Left lobe of liver (tissue), 2 donors: ENCODE measurements around the gene NRN1L. TPM values are rescaled to one million over a fixed set of nuclear protein-coding genes. Genes with fewer than 3 reads are reported as not detected.
"Not testable (repeated sequence)": the region's sequence is repeated elsewhere in the genome, so short reads cannot be mapped to it uniquely, and the experiment has no call there.

ENCODE experiments used
- ATAC-seq: fragments of 200-7000 bp; cut with Tn5 transposase; one replicate; pipeline ENCODE4 v1.9.1; 2020; ENCODE audit warnings: mild to moderate bottlenecking, moderate library complexity
- DNase-seq: peaks from one replicate; pipeline ENCODE4 v3.0.0-alpha.2; 2020; ENCODE audit warnings: low spot score
- total RNA-seq: library from RNA; stranded (reverse); gene quantifications from one replicate; pipeline ENCODE4 v1.2.1, GENCODE V29; 2021
- donor health status: DM: no; HTN: no; CAD: no; lungs with moderate emphysema.
- donor health status: DM: no; HTN: yes; CAD: no.

NRN1L gene
- total RNA-seq, 1 donor from 2014 or later = 0.88 TPM

DNA sequence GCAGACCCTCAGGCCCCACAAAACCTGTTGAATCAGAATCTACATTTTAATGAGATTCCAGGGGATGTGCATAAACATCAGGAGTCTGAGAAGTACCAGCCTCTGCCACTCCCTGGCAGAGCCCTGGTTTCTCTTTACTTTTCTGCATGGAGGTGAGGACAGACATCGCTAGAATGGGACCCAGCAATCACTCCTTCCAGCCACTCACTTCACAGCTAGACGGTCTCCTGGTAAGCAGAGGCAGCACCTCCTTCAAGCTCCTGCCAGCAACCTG, 30.7 kb downstream of the NRN1L start:
- ATAC-seq = peak; percentile 7
- not testable (repeated sequence) for DNase-seq

GRCh38 chr16:67915831-67916723, 31.4 kb downstream of the NRN1L start:
- DNase-seq (peak; percentile 89), ATAC-seq (peak; percentile 84)

GRCh38 chr16:67917140-67917851, 32.6 kb downstream of the NRN1L start:
- peak; percentile 7 for ATAC-seq
- DNase-seq = peak; percentile 51

GRCh38 chr16:67917852-67918236, 33.2 kb downstream of the NRN1L start:
- DNase-seq (no peak), ATAC-seq (no peak)

- ATAC-seq = no peak
Observed at GRCh38 chr16:67919622-67920221, 35.0 kb downstream of the NRN1L start.

DNA sequence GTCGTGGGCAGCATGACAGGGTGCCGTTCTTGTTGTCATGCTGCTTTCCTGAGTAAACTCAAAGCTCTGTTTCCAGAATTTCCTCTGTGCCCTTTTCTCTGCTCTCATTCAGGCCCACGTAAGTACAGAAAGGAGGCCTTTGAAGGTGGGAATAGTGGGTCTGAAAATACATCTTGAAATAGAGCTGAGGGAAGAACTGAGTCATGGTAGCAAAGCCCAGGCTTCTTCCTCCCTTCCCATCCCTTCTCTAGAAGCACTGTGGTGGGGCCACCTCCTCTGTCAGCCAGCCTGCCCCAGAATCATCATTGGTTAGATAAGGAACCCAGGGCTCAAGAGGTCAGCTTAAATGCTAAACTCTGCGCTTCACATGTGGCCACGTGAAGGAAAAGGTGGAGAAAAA, 37.5 kb downstream of the NRN1L start:
- ATAC-seq (no peak), DNase-seq (no peak)

More at GRCh38 chr16:67919622-67920221, 35.0 kb downstream of the NRN1L start:
- DNase-seq = no peak

DNA sequence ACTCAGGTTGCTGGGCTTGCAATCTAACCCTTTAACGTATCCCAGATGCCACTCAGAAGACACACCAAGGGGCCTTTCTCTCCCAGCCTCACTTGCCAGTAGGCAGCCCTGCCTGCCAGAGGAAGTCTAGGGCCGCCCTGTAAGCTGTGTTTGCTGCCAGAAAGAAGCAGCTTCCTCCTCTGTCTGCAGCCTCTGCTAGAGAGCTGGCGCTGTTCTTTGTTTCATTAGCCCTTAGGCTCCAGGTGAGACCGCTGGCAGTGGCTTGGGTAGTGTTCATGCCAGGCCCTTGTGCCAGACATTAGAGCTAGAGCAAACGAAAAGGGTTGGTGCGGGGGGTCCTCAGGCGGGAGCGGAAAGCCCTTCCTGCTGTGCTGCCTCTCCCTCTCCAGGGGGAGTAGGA, 38.1 kb downstream of the NRN1L start:
- no peak for ATAC-seq
- no peak for DNase-seq

DNA sequence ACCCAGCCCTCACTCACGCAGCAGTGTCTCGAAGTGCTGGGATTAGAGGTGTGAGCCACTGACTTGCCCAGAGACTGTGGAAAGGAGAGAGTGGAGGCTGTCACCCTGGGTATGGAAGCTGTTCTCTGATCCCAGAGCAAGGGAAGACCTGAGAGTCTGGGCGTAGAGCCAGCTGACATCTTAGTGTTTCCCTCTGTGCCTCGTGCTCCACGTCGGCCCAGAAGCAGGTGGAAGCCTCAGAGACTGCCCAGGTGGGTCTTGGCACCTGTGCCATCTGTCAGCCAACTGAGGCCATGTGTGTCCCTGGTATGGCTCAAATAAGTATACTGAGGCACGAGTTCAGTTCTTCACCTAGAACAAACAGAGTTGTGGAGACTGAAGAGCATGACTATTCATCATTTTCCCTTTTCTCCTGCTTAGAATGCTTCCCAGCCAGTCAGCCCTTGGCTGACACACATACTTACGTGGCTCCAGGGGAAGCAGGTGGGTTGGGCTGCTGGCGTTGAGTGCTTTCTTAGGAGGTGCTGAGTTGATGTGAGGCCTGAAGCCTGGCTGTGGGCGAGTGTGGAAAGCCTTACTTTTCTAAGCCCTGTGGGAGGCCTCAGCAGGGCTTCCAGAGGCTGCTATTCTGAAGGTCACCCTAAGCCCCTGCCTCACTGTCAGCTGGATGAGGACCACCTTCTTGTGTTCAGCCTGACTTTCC, 38.9 kb downstream of the NRN1L start:
- DNase-seq = peak; percentile 47
- ATAC-seq = peak; percentile 19

GRCh38 chr16:67924140-67924906, 39.6 kb downstream of the NRN1L start:
- ATAC-seq (peak; percentile 42), DNase-seq (peak; percentile 50)

- DNase-seq = peak; percentile 46
- no peak for ATAC-seq
Observed at GRCh38 chr16:67926181-67926750, 41.6 kb downstream of the NRN1L start.

GRCh38 chr16:67927131-67927941, 42.7 kb downstream of the NRN1L start:
- ATAC-seq = no peak
- no peak for DNase-seq

DNA sequence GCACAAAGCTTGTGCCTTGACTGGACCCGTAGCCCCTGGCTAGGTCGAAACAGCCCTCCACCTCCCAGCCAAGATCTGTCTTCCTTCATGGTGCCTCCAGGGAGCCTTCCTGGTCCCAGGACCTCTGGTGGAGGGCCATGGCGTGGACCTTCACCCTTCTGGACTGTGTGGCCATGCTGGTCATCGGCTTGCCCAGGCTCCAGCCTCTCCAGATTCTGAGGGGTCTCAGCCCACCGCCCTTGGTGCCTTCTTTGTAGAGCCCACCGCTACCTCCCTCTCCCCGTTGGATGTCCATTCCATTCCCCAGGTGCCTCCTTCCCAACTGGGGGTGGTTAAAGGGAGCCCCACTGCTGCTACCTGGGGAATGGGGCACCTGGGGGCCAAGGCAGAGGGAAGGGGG, 43.5 kb downstream of the NRN1L start:
- peak; percentile 2 for ATAC-seq
- DNase-seq = no peak

- peak; percentile 87 for ATAC-seq
- DNase-seq = peak; percentile 79
Observed at GRCh38 chr16:67928561-67929364, 44.1 kb downstream of the NRN1L start.

GRCh38 chr16:67930191-67930590, 45.5 kb downstream of the NRN1L start:
- no peak for DNase-seq
- ATAC-seq = no peak

DNA sequence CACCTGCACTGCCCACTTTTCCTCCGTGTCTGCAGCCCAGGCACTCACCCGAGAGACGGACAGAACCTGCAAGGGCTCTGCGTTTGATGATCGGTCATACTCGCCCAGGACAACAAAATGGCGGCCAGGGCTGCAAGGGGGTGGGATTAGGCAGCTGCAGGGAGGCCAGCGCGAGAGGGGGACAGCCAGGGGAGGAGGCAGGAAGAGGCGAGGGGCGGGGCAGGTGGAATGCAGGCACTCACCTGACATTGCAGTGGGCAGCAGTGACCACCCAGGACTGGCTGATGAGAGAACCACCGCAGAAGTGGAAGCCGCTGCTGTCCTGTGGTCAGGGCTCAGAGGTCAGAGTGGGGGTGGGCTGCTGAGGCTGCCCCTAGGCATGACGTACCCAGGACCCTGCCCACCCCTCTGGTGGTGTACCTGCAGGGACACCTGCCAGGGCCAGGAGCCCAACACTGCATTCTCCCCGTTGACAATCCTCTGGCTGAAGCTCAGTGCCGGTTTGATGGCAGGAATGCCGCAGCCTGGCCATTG, 46.1 kb downstream of the NRN1L start:
- no peak for DNase-seq
- no peak for ATAC-seq

DNA sequence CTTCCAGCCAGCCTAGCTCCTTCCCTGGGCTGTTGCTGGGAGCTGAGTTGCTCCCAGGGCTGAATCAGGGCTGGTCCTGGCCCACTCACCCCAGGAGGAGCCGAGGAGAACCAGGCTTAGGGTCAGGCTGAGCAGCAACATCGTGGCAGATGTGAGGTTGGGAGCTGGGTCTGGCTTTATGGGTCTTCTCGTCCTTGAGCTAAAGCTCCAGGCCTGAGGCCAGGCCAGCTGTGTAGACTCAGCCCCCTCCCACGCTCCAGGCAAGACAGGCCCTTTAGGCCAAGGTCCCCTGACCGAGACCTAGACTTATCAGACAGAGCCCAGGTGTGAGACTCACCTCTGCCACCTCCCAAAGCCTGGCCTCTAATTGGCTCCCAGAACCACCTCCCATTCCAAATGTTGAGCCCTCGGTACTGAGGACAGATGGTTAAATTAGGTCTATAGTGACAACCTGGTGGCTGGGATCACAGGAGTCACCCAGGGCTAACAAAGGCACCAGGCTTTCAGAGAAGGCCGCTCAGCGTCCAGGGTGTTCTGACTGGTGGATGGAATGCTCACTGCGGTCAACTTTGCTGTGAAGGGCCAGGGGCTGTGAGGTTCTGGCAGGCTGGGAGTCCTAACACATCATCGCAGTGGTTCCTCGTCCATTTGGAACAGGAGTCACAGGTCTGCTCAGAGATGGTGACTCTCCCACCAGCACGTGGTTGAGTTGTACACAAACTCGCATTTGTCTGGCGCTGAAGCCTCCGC, 47.2 kb downstream of the NRN1L start, which contains the start of gene CTRL:
Gene CTRL (minus strand): TSS at position 151 of the 750 bp plus-strand sequence. CDS start 10 bp downstream, at position 141.
- DNase-seq = no peak

DNA sequence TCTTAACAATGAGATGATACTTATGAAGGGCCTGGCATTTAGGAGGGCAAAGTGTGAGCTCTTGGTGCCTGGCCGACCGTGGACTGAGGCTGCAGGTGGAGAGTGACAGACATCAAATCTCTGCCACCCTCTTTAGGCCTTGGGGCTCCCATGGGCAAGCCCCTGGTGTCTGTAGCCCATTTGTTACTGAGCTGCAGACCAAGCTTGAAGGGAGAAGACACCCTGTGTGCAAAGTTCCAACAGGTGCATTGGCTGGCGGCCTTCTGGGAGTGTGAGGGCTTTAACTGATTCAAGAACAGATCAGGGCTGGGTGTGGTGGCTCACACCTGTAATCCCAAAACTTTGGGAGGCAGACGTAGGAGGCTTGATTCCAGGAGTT, 47.8 kb downstream of the NRN1L start:
- ATAC-seq = no peak
- no peak for DNase-seq

More for the DNA sequence above, 47.2 kb downstream of the NRN1L start, which contains the start of gene CTRL:
- no peak for ATAC-seq
